Measurements from ENCODE around the gene VPS35L. TPM values are rescaled to one million over a fixed set of nuclear protein-coding genes. Genes with fewer than 3 reads are reported as not detected.

Gene VPS35L
- total and polyA plus RNA-seq, 7 experiments from 2014 or later = 38.6 to 52.0 (median 46.6) TPM

DNA sequence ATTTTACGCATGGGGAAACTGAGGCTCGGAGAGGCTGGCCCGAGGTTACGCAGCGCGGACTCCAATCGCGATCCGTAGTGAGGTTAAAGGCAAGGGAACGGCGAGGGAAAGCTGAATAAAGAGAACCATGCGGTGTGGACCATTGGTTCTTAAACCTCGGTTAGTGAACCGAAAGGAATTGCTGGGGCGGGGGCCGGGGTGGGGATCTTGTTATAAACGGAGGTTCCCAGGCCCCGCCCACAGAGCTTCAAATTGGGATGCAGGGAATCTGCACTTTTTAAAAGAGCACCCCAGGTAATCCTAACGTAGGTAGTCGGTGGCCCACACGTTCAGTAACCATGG lies 163.1 kb downstream of the VPS35L start:
- Mint-ChIP-seq H3K27me3 (no peaks in the 10 kb centered on the region), H3K27ac (peak overlapping the region in 5 of 9 donors; percentile 26 to 86 (median 74)), H3K4me3 (peak overlapping the region; percentile 72 to 97 (median 94)), H3K4me1 (peaks cover 16 to 59% (median 44%) of the 10 kb centered on the region in 7 donors), H3K36me3 (peaks cover 8 to 19% (median 13%) of the 10 kb centered on the region in 5 donors), H3K9me3 (peaks cover 0 to 2% (median 0%) of the 10 kb centered on the region in 11 donors)
- intact Hi-C loops (cut with micrococcal nuclease) = loop anchor here (1.0 to 5.0 kb wide), 7 partner anchors 22 to 926 kb away; partner anchors contain the start of genes GPRC5B (in 2 of the 2), VPS35L (in 2 of the 2), CCP110 (in 1 of the 2) and COQ7 (in 1 of the 2)
- no peaks in the 10 kb centered on the region for H3K27me3 ChIP-seq (ENCODE audit: control insufficient read depth in 2 of 2, insufficient read depth in 2 of 2, low read length in 2 of 2)
- H3K9me3 ChIP-seq (ENCODE audit: control insufficient read depth in 2 of 3, low read length in 3 of 3) = no peaks in the 10 kb centered on the region
- peak overlapping the region; percentile 90 for H3K4me3 ChIP-seq (ENCODE audit: low read length)
- POLR2A ChIA-PET = interaction anchor here (0.6 to 2.3 kb wide), 5 partner anchors 17 to 170 kb away, joined by 3 to 8 read pairs (median 3); no protein-coding TSS in a partner anchor
- CTCF ChIA-PET = interaction anchor here (1.2 kb wide), 1 partner anchor 163 kb away, joined by 5 read pairs; the partner anchor contains the start of gene VPS35L
- H3K36me3 ChIP-seq (ENCODE audit: control insufficient read depth in 2 of 3, insufficient read depth in 3 of 3, low read length in 3 of 3) = peaks cover 0 to 20% (median 0%) of the 10 kb centered on the region in 3 experiments
- peaks cover 0 to 7% of the 10 kb centered on the region in 2 donors for H3K4me1 ChIP-seq (ENCODE audit: control insufficient read depth in 2 of 2, insufficient read depth in 2 of 2, low read length in 2 of 2)
- peak overlapping the region; percentile 77 for H3K27ac ChIP-seq (ENCODE audit: low read depth, low read length)
- DNase-seq (no peak), ATAC-seq (no peak)

DNA sequence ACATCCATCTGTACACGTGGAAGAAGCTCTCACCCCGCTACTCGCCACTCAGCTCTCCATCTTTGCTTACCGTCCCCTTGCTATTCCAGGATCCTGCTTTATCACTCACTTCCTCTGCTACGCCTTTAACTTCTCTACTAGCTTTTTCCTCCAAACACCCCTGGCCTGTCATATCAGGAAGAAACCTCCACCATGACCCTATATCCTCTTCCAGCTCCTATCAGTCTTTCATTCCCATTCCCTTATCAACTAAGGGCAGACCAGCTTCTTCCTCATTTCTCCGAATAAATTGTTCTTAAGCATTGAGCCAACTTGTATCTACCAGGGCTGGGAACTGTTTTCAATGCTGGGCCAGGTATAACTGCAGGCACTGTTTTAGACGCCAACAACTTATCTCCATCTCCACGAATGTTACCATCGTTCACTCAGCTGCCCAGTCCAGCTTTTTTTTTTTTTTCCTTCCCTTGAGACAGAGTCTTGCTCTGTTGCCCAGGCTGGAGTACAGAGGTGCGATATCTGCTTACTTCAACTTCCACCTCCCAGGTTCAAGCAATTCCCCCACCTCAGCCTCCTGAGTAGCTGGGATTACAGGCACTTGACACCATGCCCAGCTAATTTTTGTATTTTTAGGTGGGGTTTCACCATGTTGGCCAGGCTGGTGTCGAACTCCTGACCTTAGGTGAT lies 166.9 kb downstream of the VPS35L start:
- peak overlapping the region in 2 of 10 donors; percentile 16 to 52 for H3K4me3 Mint-ChIP-seq
- peaks cover 0 to 4% of the 10 kb centered on the region in 2 donors for H3K4me1 ChIP-seq (ENCODE audit: control insufficient read depth in 2 of 2, insufficient read depth in 2 of 2, low read length in 2 of 2)
- H3K27me3 ChIP-seq (ENCODE audit: control insufficient read depth in 2 of 2, insufficient read depth in 2 of 2, low read length in 2 of 2) = no peaks in the 10 kb centered on the region
- no peak overlapping the region for H3K4me3 ChIP-seq (ENCODE audit: low read length)
- no peaks in the 10 kb centered on the region for H3K27me3 Mint-ChIP-seq
- peaks cover 0 to 4% (median 0%) of the 10 kb centered on the region in 11 donors for H3K9me3 Mint-ChIP-seq
- H3K27ac Mint-ChIP-seq = peak overlapping the region in 2 of 9 donors; percentile 2 to 3
- ATAC-seq (no peak), DNase-seq (no peak)
- no peaks in the 10 kb centered on the region for H3K9me3 ChIP-seq (ENCODE audit: control insufficient read depth in 2 of 3, low read length in 3 of 3)
- intact Hi-C loops (cut with micrococcal nuclease) = no loop called here
- no peak overlapping the region for H3K27ac ChIP-seq (ENCODE audit: low read depth, low read length)
- CTCF ChIA-PET = interaction anchor here (0.5 to 1.1 kb wide), 2 partner anchors 157 to 167 kb away, joined by 4 to 11 read pairs; partner anchors contain the start of gene VPS35L
- H3K4me1 Mint-ChIP-seq = peaks cover under 1 to 25% (median 13%) of the 10 kb centered on the region in 7 donors
- POLR2A ChIA-PET = no interaction called here
- peaks cover 0 to 9% (median 0%) of the 10 kb centered on the region in 3 experiments for H3K36me3 ChIP-seq (ENCODE audit: control insufficient read depth in 2 of 3, insufficient read depth in 3 of 3, low read length in 3 of 3)
- peaks cover 0 to 5% (median 0%) of the 10 kb centered on the region in 5 donors for H3K36me3 Mint-ChIP-seq

DNA sequence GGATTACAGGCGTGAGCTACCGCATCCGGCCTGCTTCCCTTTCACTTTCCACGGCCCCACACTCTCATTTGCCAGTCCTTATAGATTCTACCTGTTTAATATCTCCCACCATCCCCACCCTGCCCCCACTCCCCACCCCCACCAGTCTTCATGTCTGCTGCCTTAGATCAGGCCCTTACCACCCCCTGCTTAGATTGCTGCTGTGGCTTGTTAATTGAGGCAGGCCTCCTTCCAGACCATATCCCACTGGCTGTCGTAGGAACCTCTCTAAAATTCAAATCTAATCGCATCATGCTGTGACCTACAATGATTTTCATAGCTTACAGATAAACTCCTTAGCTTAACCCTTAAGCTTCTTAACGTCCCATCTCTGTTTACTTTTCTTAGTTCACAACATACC lies 167.5 kb downstream of the VPS35L start:
- peaks cover 0 to 25% (median 12%) of the 10 kb centered on the region in 7 donors for H3K4me1 Mint-ChIP-seq
- no peak for DNase-seq
- H3K27ac Mint-ChIP-seq = peak overlapping the region in 1 of 9 donors; percentile 26
- H3K27me3 ChIP-seq (ENCODE audit: control insufficient read depth in 2 of 2, insufficient read depth in 2 of 2, low read length in 2 of 2) = no peaks in the 10 kb centered on the region
- peaks cover 0 to 4% of the 10 kb centered on the region in 2 donors for H3K4me1 ChIP-seq (ENCODE audit: control insufficient read depth in 2 of 2, insufficient read depth in 2 of 2, low read length in 2 of 2)
- POLR2A ChIA-PET = no interaction called here
- no peak overlapping the region for H3K4me3 ChIP-seq (ENCODE audit: low read length)
- peaks cover 0 to 5% (median 0%) of the 10 kb centered on the region in 5 donors for H3K36me3 Mint-ChIP-seq
- H3K9me3 ChIP-seq (ENCODE audit: control insufficient read depth in 2 of 3, low read length in 3 of 3) = no peaks in the 10 kb centered on the region
- CTCF ChIA-PET = interaction anchor here (1.1 kb wide), 1 partner anchor 167 kb away, joined by 4 read pairs; the partner anchor contains the start of gene VPS35L
- no peak overlapping the region for H3K27ac ChIP-seq (ENCODE audit: low read depth, low read length)
- ATAC-seq = no peak
- H3K36me3 ChIP-seq (ENCODE audit: control insufficient read depth in 2 of 3, insufficient read depth in 3 of 3, low read length in 3 of 3) = peaks cover 0 to 3% (median 0%) of the 10 kb centered on the region in 3 experiments
- H3K9me3 Mint-ChIP-seq = peaks cover 0 to 4% (median 0%) of the 10 kb centered on the region in 11 donors
- H3K4me3 Mint-ChIP-seq = no peak overlapping the region
- no peaks in the 10 kb centered on the region for H3K27me3 Mint-ChIP-seq
- intact Hi-C loops (cut with micrococcal nuclease) = no loop called here

DNA sequence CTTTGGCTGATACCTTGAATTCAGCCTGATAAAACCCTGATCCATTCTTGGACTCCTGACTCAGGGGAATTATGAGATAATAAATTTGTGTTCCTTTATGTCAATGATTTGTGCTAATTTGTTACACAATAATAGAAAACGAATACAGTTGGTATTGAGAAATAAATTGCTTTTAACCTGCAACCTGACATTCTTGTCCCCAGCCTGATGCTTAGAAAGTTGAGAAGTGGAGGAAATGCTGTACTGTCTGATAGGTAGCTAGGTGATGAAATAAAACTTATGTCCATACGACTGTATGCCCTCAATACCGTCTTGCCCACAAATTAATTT lies 173.1 kb downstream of the VPS35L start:
- Histone ChIP-seq H3K27me3 (ENCODE audit: control insufficient read depth in 2 of 2, insufficient read depth in 2 of 2, low read length in 2 of 2) (no peaks in the 10 kb centered on the region), H3K9me3 (ENCODE audit: control insufficient read depth in 2 of 3, low read length in 3 of 3) (no peaks in the 10 kb centered on the region), H3K36me3 (ENCODE audit: control insufficient read depth in 2 of 3, insufficient read depth in 3 of 3, low read length in 3 of 3) (no peaks in the 10 kb centered on the region), H3K4me3 (ENCODE audit: low read length) (no peak overlapping the region), H3K27ac (ENCODE audit: low read depth, low read length) (no peak overlapping the region), H3K4me1 (ENCODE audit: control insufficient read depth in 2 of 2, insufficient read depth in 2 of 2, low read length in 2 of 2) (no peaks in the 10 kb centered on the region)
- Mint-ChIP-seq H3K4me1 (peaks cover 0 to 5% (median 0%) of the 10 kb centered on the region in 7 donors), H3K27ac (no peak overlapping the region), H3K4me3 (no peak overlapping the region), H3K9me3 (peaks cover 0 to 2% (median 0%) of the 10 kb centered on the region in 11 donors), H3K36me3 (peaks cover 0 to 9% (median 0%) of the 10 kb centered on the region in 5 donors), H3K27me3 (no peaks in the 10 kb centered on the region)
- ChIA-PET POLR2A (no interaction called here), CTCF (no interaction called here)
- DNase-seq = no peak
- ATAC-seq = no peak
- intact Hi-C loops (cut with micrococcal nuclease) = no loop called here

DNA sequence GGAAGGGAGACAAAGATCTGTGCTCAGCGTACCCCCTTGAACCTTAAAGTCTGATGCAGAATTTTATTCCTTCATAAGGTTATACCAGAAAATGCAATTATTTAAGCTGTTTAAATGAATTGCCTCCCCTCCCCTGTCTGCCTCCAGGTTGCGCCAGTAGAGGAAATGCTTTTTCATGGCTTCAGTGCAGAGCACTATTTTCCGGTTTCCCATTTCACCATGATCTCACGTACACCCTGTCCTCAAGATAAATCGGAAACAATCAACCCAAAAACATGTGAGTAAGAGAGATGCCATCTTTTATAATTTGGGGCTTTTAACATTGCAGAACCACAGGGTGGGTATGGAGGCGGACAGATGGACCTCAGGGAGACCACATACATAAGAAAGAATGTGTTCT lies 178.0 kb downstream of the VPS35L start:
- no peaks in the 10 kb centered on the region for H3K27me3 ChIP-seq (ENCODE audit: control insufficient read depth in 2 of 2, insufficient read depth in 2 of 2, low read length in 2 of 2)
- peaks cover 0 to 4% (median 0%) of the 10 kb centered on the region in 7 donors for H3K4me1 Mint-ChIP-seq
- CTCF ChIA-PET = no interaction called here
- no peak overlapping the region for H3K27ac ChIP-seq (ENCODE audit: low read depth, low read length)
- no peak overlapping the region for H3K4me3 Mint-ChIP-seq
- H3K4me1 ChIP-seq (ENCODE audit: control insufficient read depth in 2 of 2, insufficient read depth in 2 of 2, low read length in 2 of 2) = no peaks in the 10 kb centered on the region
- no peaks in the 10 kb centered on the region for H3K36me3 ChIP-seq (ENCODE audit: control insufficient read depth in 2 of 3, insufficient read depth in 3 of 3, low read length in 3 of 3)
- no peak for ATAC-seq
- peaks cover 0 to 11% (median 0%) of the 10 kb centered on the region in 5 donors for H3K36me3 Mint-ChIP-seq
- no peak overlapping the region for H3K27ac Mint-ChIP-seq
- no peak for DNase-seq
- H3K4me3 ChIP-seq (ENCODE audit: low read length) = no peak overlapping the region
- H3K9me3 Mint-ChIP-seq = no peaks in the 10 kb centered on the region
- POLR2A ChIA-PET = no interaction called here
- intact Hi-C loops (cut with micrococcal nuclease) = no loop called here
- H3K9me3 ChIP-seq (ENCODE audit: control insufficient read depth in 2 of 3, low read length in 3 of 3) = no peaks in the 10 kb centered on the region
- H3K27me3 Mint-ChIP-seq = no peaks in the 10 kb centered on the region

DNA sequence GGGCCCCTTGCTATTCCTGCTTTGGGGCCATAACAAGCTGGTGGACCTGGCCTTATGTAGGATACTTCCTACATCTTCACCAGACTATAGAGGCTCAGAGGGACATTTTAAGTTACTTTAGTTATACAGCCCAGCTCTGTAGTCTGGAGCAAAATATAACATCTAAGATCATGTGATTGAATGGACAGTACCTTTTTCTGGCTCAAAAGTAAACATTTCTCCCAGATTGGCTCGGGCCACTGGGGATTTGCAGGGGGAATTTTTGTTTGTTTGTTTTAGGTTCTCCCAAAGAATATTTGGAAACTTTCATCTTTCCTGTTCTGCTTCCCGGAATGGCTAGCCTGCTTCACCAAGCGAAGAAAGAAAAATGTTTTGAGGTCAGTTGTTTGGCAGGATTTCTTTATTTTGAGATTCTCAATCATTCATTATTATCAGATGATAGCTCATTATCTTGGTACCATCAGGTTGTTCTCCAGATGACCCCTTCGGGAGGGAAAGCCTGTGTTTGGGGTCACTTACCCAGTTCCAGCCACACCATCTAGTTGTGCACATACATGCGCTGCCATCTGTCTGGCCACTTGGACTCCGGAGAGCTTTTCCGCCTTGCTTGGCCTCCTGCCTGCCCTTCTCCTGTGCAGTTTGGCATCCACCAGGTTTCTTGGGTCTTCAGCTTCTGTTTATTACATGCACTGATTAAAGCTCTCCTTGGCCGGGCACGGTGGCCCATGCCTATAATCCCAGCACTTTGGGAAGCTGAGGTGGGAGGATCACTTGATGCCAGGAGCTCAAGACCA lies 179.8 kb downstream of the VPS35L start:
- Histone ChIP-seq H3K36me3 (ENCODE audit: control insufficient read depth in 2 of 3, insufficient read depth in 3 of 3, low read length in 3 of 3) (no peaks in the 10 kb centered on the region), H3K4me3 (ENCODE audit: low read length) (no peak overlapping the region), H3K27ac (ENCODE audit: low read depth, low read length) (no peak overlapping the region), H3K4me1 (ENCODE audit: control insufficient read depth in 2 of 2, insufficient read depth in 2 of 2, low read length in 2 of 2) (no peaks in the 10 kb centered on the region), H3K27me3 (ENCODE audit: control insufficient read depth in 2 of 2, insufficient read depth in 2 of 2, low read length in 2 of 2) (no peaks in the 10 kb centered on the region), H3K9me3 (ENCODE audit: control insufficient read depth in 2 of 3, low read length in 3 of 3) (no peaks in the 10 kb centered on the region)
- DNase-seq (no peak), ATAC-seq (no peak)
- H3K4me3 Mint-ChIP-seq = no peak overlapping the region
- POLR2A ChIA-PET = no interaction called here
- H3K9me3 Mint-ChIP-seq = no peaks in the 10 kb centered on the region
- H3K27me3 Mint-ChIP-seq = no peaks in the 10 kb centered on the region
- CTCF ChIA-PET = no interaction called here
- H3K27ac Mint-ChIP-seq = no peak overlapping the region
- H3K36me3 Mint-ChIP-seq = peaks cover 0 to 18% (median 0%) of the 10 kb centered on the region in 5 donors
- H3K4me1 Mint-ChIP-seq = peaks cover 0 to 4% (median 0%) of the 10 kb centered on the region in 7 donors
- intact Hi-C loops (cut with micrococcal nuclease) = no loop called here
